Panc1 (cell line): ENCODE measurements around the gene UXS1.

Experiments used
- CTCF ChIP-seq: fragments of 450-650 bp; IDR thresholded peaks from 2 replicates; pipeline ENCODE4 v1.5.1; 2017; ENCODE audit warnings: mild to moderate bottlenecking
- POLR2AphosphoS5 ChIP-seq: IDR thresholded peaks from 2 replicates; pipeline ENCODE4 v1.6.1; 2012; ENCODE audit warnings: mild to moderate bottlenecking, low read depth, low read length, moderate library complexity
- REST ChIP-seq, 2 experiments: IDR thresholded peaks; 2 replicates each; pipeline ENCODE4 v1.6.1; 2011 to 2012; ENCODE audit warnings: low read depth in 2 of 2, control low read depth in 1 of 2, low read length in 1 of 2, mild to moderate bottlenecking in 1 of 2, moderate library complexity in 1 of 2; ENCODE audit not compliant: insufficient read depth in 1 of 2
- SIN3A ChIP-seq: IDR thresholded peaks from 2 replicates; pipeline ENCODE4 v1.6.1; 2012; ENCODE audit warnings: low read depth, mild to moderate bottlenecking, low read length, moderate library complexity, borderline replicate concordance; ENCODE audit not compliant: insufficient read depth

- TF ChIP-seq POLR2AphosphoS5: no peak
- TF ChIP-seq CTCF: no peak
- no peak for TF ChIP-seq REST (IDR thresholded peaks at IDR 0.05; ENCODE audit: insufficient read depth in 1 of 2, low read depth in 2 of 2, low read length in 1 of 2)
- TF ChIP-seq SIN3A: no peak
Observed at GRCh38 chr2:106111882-106112571, 82.1 kb downstream of the UXS1 start.
